Measurements from ENCODE around the gene MED12. TPM values are rescaled to one million over a fixed set of nuclear protein-coding genes. Genes with fewer than 3 reads are reported as not detected.

Gene MED12
- total and polyA plus RNA-seq, 2 donors (not counting 1 experiment from before 2014, with no cell fraction given) = 34.1 to 123 TPM

- Histone ChIP-seq H3K36me3 (replicated peaks in 1 of 2; ENCODE audit: control extremely low read depth in 1 of 2, control insufficient read depth in 1 of 2, extremely low read depth in 1 of 2, insufficient read depth in 2 of 2, low read length in 1 of 2) (peaks cover 0 to 2% of the 10 kb centered on the region in 2 experiments), H3K9ac (ENCODE audit: low read length) (no peak overlapping the region), H3K27ac (ENCODE audit: low read length in 2 of 2) (no peak overlapping the region), H3K9me3 (ENCODE audit: control extremely low read depth in 1 of 3, control insufficient read depth in 2 of 3, insufficient read depth in 1 of 3, low read length in 2 of 3) (no peaks in the 10 kb centered on the region), H3K4me1 (ENCODE audit: control insufficient read depth in 2 of 2, insufficient read depth in 2 of 2, low read length in 2 of 2) (no peaks in the 10 kb centered on the region), H4K20me1 (ENCODE audit: control insufficient read depth, insufficient read depth, low read length, poor library complexity, severe bottlenecking) (no peaks in the 10 kb centered on the region), H3K4me3 (ENCODE audit: control extremely low read depth in 1 of 5, extremely low read depth in 1 of 5, insufficient read depth in 1 of 5, low read depth in 2 of 5, low read length in 4 of 5) (no peak overlapping the region), H3K27me3 (replicated peaks in 1 of 4; ENCODE audit: control extremely low read depth in 1 of 4, control insufficient read depth in 3 of 4, insufficient read depth in 4 of 4, low read length in 3 of 4) (no peaks in the 10 kb centered on the region), H3K79me2 (ENCODE audit: control insufficient read depth, insufficient read depth, low read length) (peaks cover 8% of the 10 kb centered on the region), H2AFZ (ENCODE audit: insufficient read depth, low read depth, low read length, poor library complexity, severe bottlenecking) (no peak overlapping the region), H3K4me2 (replicated peaks; ENCODE audit: low read depth, low read length, poor library complexity, severe bottlenecking) (no peak overlapping the region)
- H3K27me3 Mint-ChIP-seq = no peaks in the 10 kb centered on the region
- H3K9me3 Mint-ChIP-seq (ENCODE audit: insufficient read depth) = no peaks in the 10 kb centered on the region
- DNase-seq = no peak
- H3K27ac Mint-ChIP-seq = no peak overlapping the region
- H3K4me3 Mint-ChIP-seq = no peak overlapping the region
- 100% methylated on average over 2 of the region's 3 CpGs for WGBS (ENCODE audit: insufficient coverage)
- ChIA-PET POLR2A (interaction anchor here (0.7 kb wide), 1 partner anchor 50 kb away, joined by 3 read pairs; no protein-coding TSS in a partner anchor), CTCF (no interaction called here)
- intact Hi-C loops (cut with micrococcal nuclease) = no loop called here
- peaks cover 10% of the 10 kb centered on the region for H3K4me1 Mint-ChIP-seq
- ATAC-seq (ENCODE audit: low read depth) = no peak
- TF ChIP-seq CTCF (IDR thresholded peaks at IDR 0.05) = no peak
- no peak for TF ChIP-seq EZH2 (IDR thresholded peaks at IDR 0.05; ENCODE audit: borderline replicate concordance, insufficient read depth, low read depth, low read length, poor library complexity, severe bottlenecking)
Measured at GRCh38 chrX:71160475-71160874, 42.1 kb downstream of the MED12 start.

DNA sequence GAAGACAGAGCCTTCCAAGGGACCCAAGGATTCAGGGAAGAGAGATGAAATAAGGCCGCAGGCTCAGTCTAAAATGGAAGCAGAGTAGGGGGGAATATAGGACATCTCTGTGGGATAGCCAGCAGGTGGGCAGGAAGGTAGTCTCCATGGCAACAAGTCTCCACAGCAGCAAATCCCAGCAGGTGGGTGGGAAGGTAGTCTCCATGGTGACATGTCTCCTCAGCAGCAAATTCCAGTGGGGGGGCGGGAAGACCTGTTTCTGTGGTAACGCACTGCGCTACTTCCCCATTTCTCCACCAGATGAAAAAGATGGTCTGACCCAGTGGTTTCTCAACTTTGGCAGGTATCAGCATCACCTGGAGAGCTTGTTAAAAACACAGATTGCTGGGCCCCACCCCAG lies 44.6 kb downstream of the MED12 start:
- Histone ChIP-seq H3K27me3 (replicated peaks in 1 of 4; ENCODE audit: control extremely low read depth in 1 of 4, control insufficient read depth in 3 of 4, insufficient read depth in 4 of 4, low read length in 3 of 4) (no peaks in the 10 kb centered on the region), H3K79me2 (ENCODE audit: control insufficient read depth, insufficient read depth, low read length) (peaks cover 17% of the 10 kb centered on the region), H3K4me1 (ENCODE audit: control insufficient read depth in 2 of 2, insufficient read depth in 2 of 2, low read length in 2 of 2) (no peaks in the 10 kb centered on the region), H3K9me3 (ENCODE audit: control extremely low read depth in 1 of 3, control insufficient read depth in 2 of 3, insufficient read depth in 1 of 3, low read length in 2 of 3) (no peaks in the 10 kb centered on the region), H3K36me3 (replicated peaks in 1 of 2; ENCODE audit: control extremely low read depth in 1 of 2, control insufficient read depth in 1 of 2, extremely low read depth in 1 of 2, insufficient read depth in 2 of 2, low read length in 1 of 2) (peaks cover 0 to 9% of the 10 kb centered on the region in 2 experiments), H2AFZ (ENCODE audit: insufficient read depth, low read depth, low read length, poor library complexity, severe bottlenecking) (no peak overlapping the region), H3K4me3 (ENCODE audit: control extremely low read depth in 1 of 5, extremely low read depth in 1 of 5, insufficient read depth in 1 of 5, low read depth in 2 of 5, low read length in 4 of 5) (no peak overlapping the region), H4K20me1 (ENCODE audit: control insufficient read depth, insufficient read depth, low read length, poor library complexity, severe bottlenecking) (no peaks in the 10 kb centered on the region), H3K9ac (ENCODE audit: low read length) (no peak overlapping the region), H3K27ac (ENCODE audit: low read length in 2 of 2) (no peak overlapping the region), H3K4me2 (replicated peaks; ENCODE audit: low read depth, low read length, poor library complexity, severe bottlenecking) (no peak overlapping the region)
- DNase-seq (no peak), ATAC-seq (ENCODE audit: low read depth) (no peak)
- intact Hi-C loops (cut with micrococcal nuclease) = no loop called here
- ChIA-PET POLR2A (no interaction called here), CTCF (no interaction called here)
- no peaks in the 10 kb centered on the region for H3K9me3 Mint-ChIP-seq (ENCODE audit: insufficient read depth)
- no peak overlapping the region for H3K27ac Mint-ChIP-seq
- no peaks in the 10 kb centered on the region for H3K27me3 Mint-ChIP-seq
- H3K4me3 Mint-ChIP-seq = no peak overlapping the region
- H3K4me1 Mint-ChIP-seq = no peaks in the 10 kb centered on the region
- WGBS (ENCODE audit: insufficient coverage) = 100% methylated on average over 1 of the region's 4 CpGs
- TF ChIP-seq CTCF (IDR thresholded peaks at IDR 0.05) (no peak), EZH2 (IDR thresholded peaks at IDR 0.05; ENCODE audit: borderline replicate concordance, insufficient read depth, low read depth, low read length, poor library complexity, severe bottlenecking) (no peak)

All from B cell (primary cell).